ENCODE results near the gene CLUH.

The CLUH gene

GRCh38 chr17:2736956-2737355, 25.4 kb upstream of the CLUH start:
- no peaks in the 10 kb centered on the region for H3K27me3 ChIP-seq (ENCODE audit: control insufficient read depth, insufficient read depth, low read length)
- no peak overlapping the region for H3K9ac ChIP-seq (ENCODE audit: low read length)
- H3K4me3 ChIP-seq (ENCODE audit: low read depth, low read length) = no peak overlapping the region
- no peaks in the 10 kb centered on the region for H3K9me3 ChIP-seq (ENCODE audit: control insufficient read depth, insufficient read depth, low read depth, low read length)
- H3K27ac ChIP-seq (ENCODE audit: low read depth, low read length) = no peak overlapping the region
- H3K36me3 ChIP-seq (ENCODE audit: control insufficient read depth, insufficient read depth, low read length) = no peaks in the 10 kb centered on the region; the same call in 1 of the 2 replicates
- no peaks in the 10 kb centered on the region for H3K4me1 ChIP-seq (ENCODE audit: control insufficient read depth, insufficient read depth, low read length)

- Histone ChIP-seq H3K9me3 (ENCODE audit: control insufficient read depth, insufficient read depth, low read depth, low read length) (no peaks in the 10 kb centered on the region), H3K27ac (ENCODE audit: low read depth, low read length) (no peak overlapping the region), H3K27me3 (ENCODE audit: control insufficient read depth, insufficient read depth, low read length) (no peaks in the 10 kb centered on the region)
Measured at GRCh38 chr17:2735896-2736295, 24.3 kb upstream of the CLUH start.

GRCh38 chr17:2734939-2735338, 23.4 kb upstream of the CLUH start:
- H3K4me3 ChIP-seq (ENCODE audit: low read depth, low read length) = no peak overlapping the region
- H3K36me3 ChIP-seq (ENCODE audit: control insufficient read depth, insufficient read depth, low read length) = peaks cover 3% of the 10 kb centered on the region; the same call in 1 of the 2 replicates
- no peaks in the 10 kb centered on the region for H3K9me3 ChIP-seq (ENCODE audit: control insufficient read depth, insufficient read depth, low read depth, low read length)
- no peak overlapping the region for H3K9ac ChIP-seq (ENCODE audit: low read length)
- H3K4me1 ChIP-seq (ENCODE audit: control insufficient read depth, insufficient read depth, low read length) = no peaks in the 10 kb centered on the region
- H3K27ac ChIP-seq (ENCODE audit: low read depth, low read length) = no peak overlapping the region
- no peaks in the 10 kb centered on the region for H3K27me3 ChIP-seq (ENCODE audit: control insufficient read depth, insufficient read depth, low read length)

More at GRCh38 chr17:2735896-2736295, 24.3 kb upstream of the CLUH start:
- Histone ChIP-seq H3K4me1 (ENCODE audit: control insufficient read depth, insufficient read depth, low read length) (no peaks in the 10 kb centered on the region), H3K36me3 (ENCODE audit: control insufficient read depth, insufficient read depth, low read length) (no peaks in the 10 kb centered on the region; the same call in 1 of the 2 replicates), H3K4me3 (ENCODE audit: low read depth, low read length) (no peak overlapping the region), H3K9ac (ENCODE audit: low read length) (no peak overlapping the region)

GRCh38 chr17:2731807-2732206, 20.2 kb upstream of the CLUH start:
- no peak overlapping the region for H3K9ac ChIP-seq (ENCODE audit: low read length)
- no peaks in the 10 kb centered on the region for H3K4me1 ChIP-seq (ENCODE audit: control insufficient read depth, insufficient read depth, low read length)
- no peaks in the 10 kb centered on the region for H3K9me3 ChIP-seq (ENCODE audit: control insufficient read depth, insufficient read depth, low read depth, low read length)
- H3K36me3 ChIP-seq (ENCODE audit: control insufficient read depth, insufficient read depth, low read length) = peaks cover 10% of the 10 kb centered on the region
- H3K4me3 ChIP-seq (ENCODE audit: low read depth, low read length) = no peak overlapping the region
- no peaks in the 10 kb centered on the region for H3K27me3 ChIP-seq (ENCODE audit: control insufficient read depth, insufficient read depth, low read length)
- no peak overlapping the region for H3K27ac ChIP-seq (ENCODE audit: low read depth, low read length)

- no peaks in the 10 kb centered on the region for H3K27me3 ChIP-seq (ENCODE audit: control insufficient read depth, insufficient read depth, low read length)
- H3K36me3 ChIP-seq (ENCODE audit: control insufficient read depth, insufficient read depth, low read length) = peaks cover 10% of the 10 kb centered on the region
- H3K9me3 ChIP-seq (ENCODE audit: control insufficient read depth, insufficient read depth, low read depth, low read length) = no peaks in the 10 kb centered on the region
- H3K27ac ChIP-seq (ENCODE audit: low read depth, low read length) = no peak overlapping the region
- H3K4me3 ChIP-seq (ENCODE audit: low read depth, low read length) = no peak overlapping the region
- no peaks in the 10 kb centered on the region for H3K4me1 ChIP-seq (ENCODE audit: control insufficient read depth, insufficient read depth, low read length)
- no peak overlapping the region for H3K9ac ChIP-seq (ENCODE audit: low read length)
Measured at GRCh38 chr17:2730764-2731353, 19.3 kb upstream of the CLUH start.

- peak overlapping the region; percentile 64 for H3K4me3 ChIP-seq (ENCODE audit: low read depth, low read length)
- peaks cover 23% of the 10 kb centered on the region; the same call in 1 of the 2 replicates for H3K27me3 ChIP-seq (ENCODE audit: control insufficient read depth, insufficient read depth, low read length)
- H3K9me3 ChIP-seq (ENCODE audit: control insufficient read depth, insufficient read depth, low read depth, low read length) = no peaks in the 10 kb centered on the region
- H3K9ac ChIP-seq (ENCODE audit: low read length) = peak overlapping the region; percentile 53
- H3K4me1 ChIP-seq (ENCODE audit: control insufficient read depth, insufficient read depth, low read length) = peaks cover 24% of the 10 kb centered on the region
- H3K27ac ChIP-seq (ENCODE audit: low read depth, low read length) = no peak overlapping the region
- H3K36me3 ChIP-seq (ENCODE audit: control insufficient read depth, insufficient read depth, low read length) = peaks cover 4% of the 10 kb centered on the region
Measured at GRCh38 chr17:2724784-2725164, 13.2 kb upstream of the CLUH start.

- no peak overlapping the region; the same call in 1 of the 2 replicates for H3K27ac ChIP-seq (ENCODE audit: low read depth, low read length)
- peaks cover 27% of the 10 kb centered on the region; the same call in 1 of the 2 replicates for H3K27me3 ChIP-seq (ENCODE audit: control insufficient read depth, insufficient read depth, low read length)
- H3K4me1 ChIP-seq (ENCODE audit: control insufficient read depth, insufficient read depth, low read length) = peaks cover 27% of the 10 kb centered on the region
- H3K9ac ChIP-seq (ENCODE audit: low read length) = peak overlapping the region; percentile 77
- no peaks in the 10 kb centered on the region for H3K9me3 ChIP-seq (ENCODE audit: control insufficient read depth, insufficient read depth, low read depth, low read length)
- H3K36me3 ChIP-seq (ENCODE audit: control insufficient read depth, insufficient read depth, low read length) = peaks cover 3% of the 10 kb centered on the region
- peak overlapping the region; percentile 64 for H3K4me3 ChIP-seq (ENCODE audit: low read depth, low read length)
Measured at GRCh38 chr17:2723997-2724783, 12.6 kb upstream of the CLUH start.

GRCh38 chr17:2723505-2723996, 12.0 kb upstream of the CLUH start:
- H3K9ac ChIP-seq (ENCODE audit: low read length) = peak overlapping the region; percentile 75
- H3K9me3 ChIP-seq (ENCODE audit: control insufficient read depth, insufficient read depth, low read depth, low read length) = no peaks in the 10 kb centered on the region
- H3K27me3 ChIP-seq (ENCODE audit: control insufficient read depth, insufficient read depth, low read length) = peaks cover 27% of the 10 kb centered on the region; the same call in 1 of the 2 replicates
- peak overlapping the region; percentile 64 for H3K4me3 ChIP-seq (ENCODE audit: low read depth, low read length)
- peaks cover 27% of the 10 kb centered on the region for H3K4me1 ChIP-seq (ENCODE audit: control insufficient read depth, insufficient read depth, low read length)
- peak overlapping the region; percentile 48; the same call in 1 of the 2 replicates for H3K27ac ChIP-seq (ENCODE audit: low read depth, low read length)
- H3K36me3 ChIP-seq (ENCODE audit: control insufficient read depth, insufficient read depth, low read length) = peaks cover under 1% of the 10 kb centered on the region

- peaks cover 27% of the 10 kb centered on the region for H3K4me1 ChIP-seq (ENCODE audit: control insufficient read depth, insufficient read depth, low read length)
- peaks cover 27% of the 10 kb centered on the region; the same call in 1 of the 2 replicates for H3K27me3 ChIP-seq (ENCODE audit: control insufficient read depth, insufficient read depth, low read length)
- no peaks in the 10 kb centered on the region for H3K9me3 ChIP-seq (ENCODE audit: control insufficient read depth, insufficient read depth, low read depth, low read length)
- no peak overlapping the region for H3K27ac ChIP-seq (ENCODE audit: low read depth, low read length)
- no peak overlapping the region for H3K9ac ChIP-seq (ENCODE audit: low read length)
- H3K36me3 ChIP-seq (ENCODE audit: control insufficient read depth, insufficient read depth, low read length) = no peaks in the 10 kb centered on the region
- no peak overlapping the region for H3K4me3 ChIP-seq (ENCODE audit: low read depth, low read length)
Measured at GRCh38 chr17:2722611-2723010, 11.0 kb upstream of the CLUH start.

GRCh38 chr17:2721603-2722002, 10.0 kb upstream of the CLUH start:
- peaks cover 27% of the 10 kb centered on the region; the same call in 1 of the 2 replicates for H3K27me3 ChIP-seq (ENCODE audit: control insufficient read depth, insufficient read depth, low read length)
- H3K9me3 ChIP-seq (ENCODE audit: control insufficient read depth, insufficient read depth, low read depth, low read length) = no peaks in the 10 kb centered on the region
- H3K9ac ChIP-seq (ENCODE audit: low read length) = no peak overlapping the region
- H3K36me3 ChIP-seq (ENCODE audit: control insufficient read depth, insufficient read depth, low read length) = no peaks in the 10 kb centered on the region
- H3K4me3 ChIP-seq (ENCODE audit: low read depth, low read length) = no peak overlapping the region
- peaks cover 31% of the 10 kb centered on the region for H3K4me1 ChIP-seq (ENCODE audit: control insufficient read depth, insufficient read depth, low read length)
- no peak overlapping the region for H3K27ac ChIP-seq (ENCODE audit: low read depth, low read length)

GRCh38 chr17:2719861-2720260, 8.3 kb upstream of the CLUH start:
- Histone ChIP-seq H3K27ac (ENCODE audit: low read depth, low read length) (no peak overlapping the region), H3K9ac (ENCODE audit: low read length) (no peak overlapping the region), H3K4me1 (ENCODE audit: control insufficient read depth, insufficient read depth, low read length) (peaks cover 33% of the 10 kb centered on the region), H3K36me3 (ENCODE audit: control insufficient read depth, insufficient read depth, low read length) (no peaks in the 10 kb centered on the region), H3K27me3 (ENCODE audit: control insufficient read depth, insufficient read depth, low read length) (peaks cover 21% of the 10 kb centered on the region; the same call in 1 of the 2 replicates), H3K9me3 (ENCODE audit: control insufficient read depth, insufficient read depth, low read depth, low read length) (no peaks in the 10 kb centered on the region), H3K4me3 (ENCODE audit: low read depth, low read length) (no peak overlapping the region)

Measured in HUES6 (cell line).